ENCODE data around the gene LRCOL1.

LRCOL1 gene

GRCh38 chr12:132637811-132638210, 27.4 kb upstream of the LRCOL1 start:
- in situ Hi-C loops (cut with MboI; ENCODE audit: low sequenced_read_pairs) = no loop called here

- in situ Hi-C loops (cut with MboI; ENCODE audit: low sequenced_read_pairs) = no loop called here
These were observed 24.9 kb upstream of the LRCOL1 start for GRCh38 chr12:132635076-132635955.

DNA sequence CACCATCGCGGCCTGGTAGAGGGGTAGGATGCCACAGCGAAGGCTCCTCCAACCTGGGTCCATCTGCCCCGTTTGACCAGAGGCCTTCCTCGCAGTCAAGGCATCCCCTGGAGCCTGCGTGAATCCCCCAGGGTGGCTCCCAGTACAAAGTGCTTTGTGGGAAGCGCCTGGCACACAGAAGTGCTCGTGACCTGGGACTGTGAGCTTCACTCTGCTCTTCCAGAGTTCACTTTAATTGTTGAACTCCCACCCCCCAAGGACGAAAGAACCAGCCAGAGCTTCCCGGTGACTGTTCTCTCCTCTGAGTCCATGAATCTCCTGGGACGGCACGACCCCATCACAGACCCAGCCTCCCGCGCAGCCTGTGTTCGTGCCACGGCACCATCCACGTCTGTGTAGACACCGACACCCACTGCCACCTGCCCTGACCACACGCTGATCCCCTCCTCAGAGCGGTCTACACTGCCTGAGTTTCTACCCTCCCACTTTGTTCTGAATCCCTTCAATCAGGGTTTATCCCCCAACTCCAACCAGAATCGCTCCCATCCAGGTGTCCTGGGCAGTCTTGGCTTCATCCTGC, 24.1 kb upstream of the LRCOL1 start:
- in situ Hi-C loops (cut with MboI; ENCODE audit: low sequenced_read_pairs) = no loop called here

- in situ Hi-C loops (cut with MboI; ENCODE audit: low sequenced_read_pairs) = no loop called here
These were observed 23.5 kb upstream of the LRCOL1 start for GRCh38 chr12:132633901-132634300.

DNA sequence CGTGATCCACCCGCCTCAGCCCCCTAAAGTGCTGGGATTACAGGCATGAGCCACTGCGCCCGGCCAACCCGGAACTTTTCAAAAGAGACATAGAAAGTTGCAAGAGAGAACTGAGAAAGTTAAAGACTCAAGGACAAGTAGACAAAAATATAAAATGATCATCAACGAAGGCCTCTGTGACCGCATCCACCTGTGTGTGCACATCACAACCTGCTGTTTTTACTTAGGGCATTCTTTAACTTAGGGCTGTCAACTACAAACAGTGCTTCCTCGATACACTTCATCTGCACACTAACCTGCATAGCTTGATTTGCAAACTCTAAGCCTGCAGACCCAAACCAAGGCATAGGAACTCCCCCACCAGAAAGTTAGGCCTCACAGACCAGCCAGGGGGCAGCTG, 23.0 kb upstream of the LRCOL1 start:
- in situ Hi-C loops (cut with MboI; ENCODE audit: low sequenced_read_pairs) = no loop called here

DNA sequence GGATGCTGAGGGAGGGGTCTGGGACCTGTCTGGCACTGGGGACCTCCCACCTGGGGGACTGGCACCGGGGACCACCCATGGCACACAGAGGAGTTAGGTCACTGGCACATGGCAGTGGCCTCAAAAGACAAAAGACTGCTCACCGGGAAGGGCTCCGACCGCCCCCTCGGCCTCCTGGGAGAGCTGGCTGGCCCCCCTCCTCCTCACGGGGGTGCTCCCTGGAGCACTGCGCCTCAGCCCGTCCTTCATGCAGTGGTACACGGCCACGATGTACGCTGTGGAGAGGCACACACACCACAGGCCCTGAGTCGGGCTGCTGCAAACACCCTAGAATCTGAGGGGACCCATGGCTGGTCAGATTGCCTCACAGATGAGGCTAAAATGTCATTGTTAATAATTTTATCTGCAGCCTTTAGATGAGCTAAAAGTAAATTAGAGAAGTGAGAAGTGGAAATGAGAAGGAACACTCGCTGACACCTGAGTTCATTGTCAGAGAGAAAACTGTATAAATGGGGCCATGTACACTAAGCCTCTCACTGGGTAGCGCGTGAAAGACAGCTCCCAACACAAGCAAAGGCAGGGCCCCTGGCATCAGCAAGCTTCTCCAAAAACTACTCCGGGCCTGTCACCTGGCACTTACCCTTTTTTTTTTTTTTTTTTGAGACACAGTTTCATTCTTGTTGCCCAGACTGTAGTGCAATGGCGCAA, 22.3 kb upstream of the LRCOL1 start:
- in situ Hi-C loops (cut with MboI; ENCODE audit: low sequenced_read_pairs) = no loop called here

- in situ Hi-C loops (cut with MboI; ENCODE audit: low sequenced_read_pairs) = no loop called here
These were observed 21.3 kb upstream of the LRCOL1 start for GRCh38 chr12:132631666-132632065.

GRCh38 chr12:132630672-132631071, 20.3 kb upstream of the LRCOL1 start:
- in situ Hi-C loops (cut with MboI; ENCODE audit: low sequenced_read_pairs) = no loop called here

GRCh38 chr12:132629330-132629729, 18.9 kb upstream of the LRCOL1 start:
- in situ Hi-C loops (cut with MboI; ENCODE audit: low sequenced_read_pairs) = no loop called here

GRCh38 chr12:132625731-132626430, 15.5 kb upstream of the LRCOL1 start:
- in situ Hi-C loops (cut with MboI; ENCODE audit: low sequenced_read_pairs) = no loop called here

- in situ Hi-C loops (cut with MboI; ENCODE audit: low sequenced_read_pairs) = no loop called here
These were observed 14.7 kb upstream of the LRCOL1 start for GRCh38 chr12:132624910-132625630.

GRCh38 chr12:132624186-132624855, 13.9 kb upstream of the LRCOL1 start:
- in situ Hi-C loops (cut with MboI; ENCODE audit: low sequenced_read_pairs) = no loop called here

DNA sequence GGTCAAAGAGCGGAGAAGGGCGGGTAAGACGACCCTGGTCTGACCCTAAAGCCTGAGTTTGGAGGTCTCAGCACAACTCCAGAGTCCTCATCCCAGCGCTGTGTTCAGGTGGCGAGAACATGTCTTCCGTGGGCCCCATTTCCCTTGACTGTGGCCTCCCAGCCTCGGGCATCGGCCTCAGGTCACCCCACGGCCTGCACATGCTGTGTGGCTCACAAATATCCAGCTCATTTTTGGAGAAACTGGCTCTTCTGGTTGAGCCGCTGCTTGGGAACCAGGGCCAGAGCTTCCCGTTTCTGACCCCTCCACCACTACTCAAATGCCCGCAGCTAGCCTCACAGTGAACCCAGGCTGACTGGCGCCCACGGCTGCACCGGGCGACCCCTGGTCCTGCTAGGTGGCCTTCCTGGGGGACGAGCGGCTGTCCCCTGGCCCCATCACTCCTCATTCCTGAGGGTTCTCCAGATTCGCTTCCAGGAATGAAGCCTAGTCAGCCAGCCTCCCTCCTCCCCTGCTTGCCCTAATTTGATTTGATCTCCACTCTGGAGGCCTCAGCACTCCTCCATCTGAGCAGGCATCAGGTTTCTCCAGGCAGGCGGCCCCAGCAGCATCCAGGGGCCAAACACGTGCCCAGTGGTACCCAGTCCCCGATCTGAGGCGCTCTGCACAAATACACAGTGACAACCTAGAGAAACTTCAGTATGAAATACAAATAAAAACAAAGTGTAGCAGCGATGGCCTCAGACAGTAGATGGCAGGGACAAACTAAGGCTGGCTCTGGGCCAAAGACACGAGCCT, 12.9 kb upstream of the LRCOL1 start:
- in situ Hi-C loops (cut with MboI; ENCODE audit: low sequenced_read_pairs) = no loop called here

GRCh38 chr12:132622437-132623071, 12.2 kb upstream of the LRCOL1 start:
- in situ Hi-C loops (cut with MboI; ENCODE audit: low sequenced_read_pairs) = no loop called here

DNA sequence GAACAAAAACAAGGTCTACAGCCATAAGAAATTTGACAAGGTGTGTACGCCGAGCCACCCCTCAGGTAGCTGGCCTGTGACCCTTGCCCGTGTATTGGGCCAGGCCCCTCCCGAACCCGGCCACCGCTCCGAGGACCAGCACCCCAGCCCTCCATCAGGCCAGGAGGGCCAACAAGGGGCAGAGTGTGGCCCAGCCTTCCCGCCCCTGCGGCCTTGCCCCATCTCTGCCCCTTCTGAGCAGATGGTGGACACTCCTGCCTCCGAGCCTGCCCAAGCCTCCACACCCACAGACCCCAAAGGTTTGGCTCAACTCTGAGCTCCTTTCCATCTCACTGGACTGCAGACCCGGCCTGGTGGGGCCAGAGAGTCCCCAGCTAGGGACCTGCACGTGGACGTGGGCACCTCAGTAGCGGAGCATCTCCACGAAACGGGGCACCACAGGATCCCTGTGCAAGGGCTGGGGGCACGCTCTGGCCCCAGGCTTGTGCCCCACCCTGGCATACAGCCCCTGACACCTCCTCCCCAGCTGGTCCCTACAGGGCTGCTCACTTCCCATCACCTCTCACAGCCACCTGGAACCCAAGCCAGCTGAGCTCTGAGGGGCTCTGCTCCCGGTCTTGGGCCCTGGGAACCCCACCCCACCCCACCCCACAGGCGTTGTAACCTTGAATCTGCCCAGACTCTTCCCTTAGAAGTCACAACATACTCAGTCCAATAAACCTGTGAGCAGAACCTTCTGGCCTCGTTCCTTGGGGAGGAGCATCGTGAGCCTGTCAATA, 11.5 kb upstream of the LRCOL1 start:
- in situ Hi-C loops (cut with MboI; ENCODE audit: low sequenced_read_pairs) = no loop called here

DNA sequence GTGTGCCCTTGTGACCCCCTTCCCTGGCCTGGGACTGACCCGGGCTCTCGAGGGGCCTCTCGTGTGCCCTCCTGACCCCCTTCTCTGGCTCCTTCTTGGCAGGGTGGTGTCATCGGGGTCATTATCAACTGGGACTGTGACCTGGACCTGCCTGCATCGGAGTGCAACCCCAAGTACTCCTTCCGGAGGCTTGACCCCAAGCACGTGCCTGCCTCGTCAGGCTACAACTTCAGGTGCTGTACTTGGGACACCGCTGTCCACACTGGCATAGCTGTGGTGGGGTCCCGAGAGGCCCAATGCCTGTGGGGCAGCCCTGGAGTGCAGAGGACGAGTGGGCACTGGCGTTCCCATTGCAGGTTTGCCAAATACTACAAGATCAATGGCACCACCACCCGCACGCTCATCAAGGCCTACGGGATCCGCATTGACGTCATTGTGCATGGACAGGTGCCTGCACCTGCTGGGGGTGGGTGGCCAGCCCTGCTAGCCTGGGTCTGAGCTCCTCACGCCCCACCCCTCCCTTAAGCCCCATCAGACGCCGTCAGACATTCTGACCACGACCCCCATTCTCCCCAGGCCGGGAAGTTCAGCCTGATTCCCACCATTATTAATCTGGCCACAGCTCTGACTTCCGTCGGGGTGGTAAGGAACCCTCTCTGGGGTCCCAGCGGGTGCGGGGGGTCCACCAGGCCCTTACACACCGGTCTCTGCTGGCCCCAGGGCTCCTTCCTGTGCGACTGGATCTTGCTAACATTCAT, 10.7 kb upstream of the LRCOL1 start:
- in situ Hi-C loops (cut with MboI; ENCODE audit: low sequenced_read_pairs) = no loop called here
